Large intestine (tissue), 3 donors: ENCODE data around the gene HSPA4L. TPM values are rescaled to one million over a fixed set of nuclear protein-coding genes. Genes with fewer than 3 reads are reported as not detected.

Experiments used
- DNase-seq, 2 donors: peaks; one replicate each; pipeline versions ENCODE4 v3.0.0 to v3.0.0-alpha.2; 2013
- H3K27ac ChIP-seq: one replicate; pipeline ENCODE4 v1.5.1; 2013; ENCODE audit warnings: low read length
- H3K27me3 ChIP-seq: 2 replicates; pipeline ENCODE4 v1.6.1; 2013; ENCODE audit warnings: low read length; ENCODE audit not compliant: control insufficient read depth, insufficient read depth
- H3K36me3 ChIP-seq: 2 replicates; pipeline ENCODE4 v1.6.1; 2013; ENCODE audit warnings: low read length; ENCODE audit not compliant: control insufficient read depth, insufficient read depth
- H3K4me1 ChIP-seq: one replicate; pipeline ENCODE4 v1.6.1; 2013; ENCODE audit warnings: low read length; ENCODE audit not compliant: control insufficient read depth, insufficient read depth
- H3K4me3 ChIP-seq: one replicate; pipeline ENCODE4 v1.5.1; 2013; ENCODE audit warnings: low read length
- H3K9me3 ChIP-seq: one replicate; pipeline ENCODE4 v1.6.1; 2013; ENCODE audit warnings: mild to moderate bottlenecking, low read depth, low read length, moderate library complexity; ENCODE audit not compliant: control insufficient read depth
- WGBS: methylation state at CpG from one replicate; pipeline ENCODE4 v1.1.5; 2013; ENCODE audit warnings: low lambda C conversion rate; ENCODE audit not compliant: insufficient coverage; 5-methylcytosine and 5-hydroxymethylcytosine counted together
- polyA plus RNA-seq: library from polyadenylated mRNA; unstranded; fragments of 120-200 nt; gene quantifications from one replicate; pipeline ENCODE4 v1.2.1, GENCODE V29; 2013

HSPA4L gene
- polyA plus RNA-seq, 1 donor = 2.1 TPM

DNA sequence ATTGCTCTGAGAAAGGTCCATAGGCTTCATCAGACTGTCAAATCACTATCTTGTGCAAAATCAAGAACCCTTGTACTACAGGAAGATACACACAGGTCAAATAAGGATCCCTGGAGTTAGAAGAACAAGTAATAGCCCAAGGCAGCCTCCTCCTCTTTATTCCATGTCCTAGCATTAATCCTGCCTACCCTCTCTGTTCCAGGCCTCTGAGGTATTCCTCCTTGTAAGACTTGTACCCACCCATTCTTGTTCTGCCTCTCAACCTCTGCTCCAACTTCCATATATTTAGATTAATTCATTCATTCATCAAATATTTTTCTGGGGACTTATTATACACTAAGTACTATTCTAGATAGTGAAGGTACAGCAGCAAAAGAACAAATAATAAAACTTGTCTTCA is 88.2 kb downstream of the HSPA4L start:
- no peak overlapping the region for H3K27ac ChIP-seq
- H3K9me3 ChIP-seq = no peaks in the 10 kb centered on the region
- no peaks in the 10 kb centered on the region for H3K27me3 ChIP-seq
- no peak for DNase-seq
- H3K36me3 ChIP-seq = no peaks in the 10 kb centered on the region
- H3K4me3 ChIP-seq = no peak overlapping the region
- H3K4me1 ChIP-seq = no peaks in the 10 kb centered on the region

DNA sequence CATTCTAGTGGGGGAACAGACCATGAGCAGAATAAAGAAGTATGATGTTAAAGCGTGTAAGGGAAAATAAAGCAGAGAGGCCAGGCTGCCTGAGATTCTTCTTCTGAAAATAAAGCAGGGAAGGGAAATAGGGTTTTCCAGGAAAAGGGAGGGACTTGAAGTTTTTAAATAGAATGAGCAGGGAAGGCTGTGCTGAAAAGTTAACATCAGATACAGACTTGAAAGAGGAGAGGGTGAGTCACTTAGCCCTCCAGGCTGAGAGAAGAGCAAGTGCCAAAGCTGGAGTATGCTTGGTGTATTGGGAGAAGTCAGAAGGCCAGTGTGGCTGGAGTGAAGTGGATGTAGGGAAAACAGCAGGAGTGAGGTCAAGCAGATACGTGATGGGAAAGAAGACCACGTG is 88.6 kb downstream of the HSPA4L start:
- Histone ChIP-seq H3K4me3 (no peak overlapping the region), H3K27ac (no peak overlapping the region), H3K36me3 (no peaks in the 10 kb centered on the region), H3K27me3 (no peaks in the 10 kb centered on the region), H3K4me1 (no peaks in the 10 kb centered on the region), H3K9me3 (no peaks in the 10 kb centered on the region)
- peak in 1 of 2 donors; percentile 9 for DNase-seq
- 93% methylated on average over 3 of the region's 3 CpGs for WGBS

DNA sequence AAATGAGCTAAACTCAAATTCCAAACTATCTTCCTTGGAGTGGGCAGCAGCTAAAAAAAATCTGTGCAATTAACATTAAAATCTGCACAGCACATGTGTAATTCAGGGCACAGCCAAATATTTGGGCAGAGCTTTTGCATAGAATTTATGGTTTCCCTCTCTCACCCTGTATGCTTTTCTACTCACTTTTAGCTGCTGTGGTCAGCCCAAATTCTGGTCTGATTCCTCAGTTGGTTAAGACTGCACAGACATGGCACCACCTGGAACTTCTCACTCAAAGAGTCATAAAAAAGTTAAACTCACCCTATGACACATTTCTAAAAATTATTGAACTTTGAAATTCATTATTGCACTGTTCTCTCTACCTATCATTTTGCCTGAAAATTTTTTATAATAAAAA is 93.7 kb downstream of the HSPA4L start:
- Histone ChIP-seq H3K36me3 (no peaks in the 10 kb centered on the region), H3K9me3 (no peaks in the 10 kb centered on the region), H3K27me3 (no peaks in the 10 kb centered on the region), H3K27ac (no peak overlapping the region), H3K4me1 (no peaks in the 10 kb centered on the region), H3K4me3 (no peak overlapping the region)
- DNase-seq = no peak

DNA sequence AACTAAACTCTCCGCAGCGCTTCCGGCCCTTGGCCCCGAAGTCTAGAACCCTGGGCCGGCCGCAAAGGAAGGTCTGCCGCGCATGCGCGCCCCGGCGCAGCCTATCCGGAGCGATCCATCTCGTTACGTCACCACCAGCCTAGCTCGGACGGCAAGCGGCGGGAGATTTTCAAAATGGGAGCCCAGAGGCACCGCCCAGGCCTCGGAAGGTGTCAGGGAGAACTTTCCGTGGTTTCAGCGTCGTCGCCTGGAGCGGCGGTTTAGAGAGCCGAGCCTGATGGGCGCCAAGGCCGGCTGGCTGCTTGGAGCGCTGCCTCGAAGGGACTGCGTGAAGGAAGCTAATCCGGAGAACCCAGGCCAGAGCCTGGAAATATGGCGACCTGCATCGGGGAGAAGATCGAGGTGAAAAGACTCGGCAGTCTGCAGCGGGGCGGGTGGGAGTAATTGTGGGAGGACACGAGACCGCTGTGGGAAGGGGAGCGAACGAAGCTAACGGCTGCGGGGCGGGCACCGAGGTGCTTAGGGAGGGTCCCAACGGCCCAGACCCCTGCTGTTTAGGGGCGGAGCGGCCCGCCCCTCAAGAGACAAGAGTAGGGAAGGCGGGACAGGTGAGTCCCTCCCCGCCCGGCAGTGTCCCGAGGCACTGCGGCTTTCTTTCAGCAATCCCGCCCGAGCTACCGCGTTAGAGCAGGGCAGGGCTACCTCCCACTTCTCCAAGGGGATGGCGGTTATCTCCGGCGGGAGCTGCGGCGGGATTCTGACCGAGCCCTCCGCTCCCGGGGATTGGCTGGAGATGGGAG is 98.8 kb downstream of the HSPA4L start, which contains the start of gene PLK4:
Gene PLK4, plus strand, starts transcription at position 131 of the 800 bp plus-strand sequence. Its CDS starts 242 bp downstream, at position 373.
- Histone ChIP-seq H3K4me3 (peak within 1 kb of the TSS; percentile 94), H3K9me3 (no peaks in the 10 kb centered on the region), H3K36me3 (peaks cover 5% of the 10 kb centered on the region), H3K27me3 (no peaks in the 10 kb centered on the region), H3K27ac (peak within 1 kb of the TSS; percentile 81), H3K4me1 (no peaks in the 10 kb centered on the region)
- peak; percentile 97 for DNase-seq
- no CpG with 5 or more reads among the region's 70 CpGs for whole genome bisulfite sequencing

DNA sequence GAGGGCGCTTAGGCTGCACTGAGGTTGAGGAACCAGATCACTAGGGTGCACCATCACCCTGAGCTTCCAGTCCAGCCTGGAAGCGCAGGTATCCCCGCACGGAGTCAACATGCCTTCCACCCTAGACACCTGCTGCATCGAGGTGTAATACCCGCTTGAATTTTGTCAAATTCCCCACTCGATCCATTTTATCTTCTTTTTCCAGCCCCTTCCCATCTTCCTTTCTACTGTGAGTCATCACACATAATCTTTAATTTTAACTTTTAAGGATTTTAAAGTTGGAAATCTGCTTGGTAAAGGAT is 99.4 kb downstream of the HSPA4L start:
- 0% methylated on average over 4 of the region's 7 CpGs for WGBS
- no peaks in the 10 kb centered on the region for H3K4me1 ChIP-seq
- H3K27ac ChIP-seq = peak overlapping the region; percentile 81
- peak overlapping the region; percentile 94 for H3K4me3 ChIP-seq
- DNase-seq = no peak
- H3K27me3 ChIP-seq = no peaks in the 10 kb centered on the region
- H3K36me3 ChIP-seq = peaks cover 9% of the 10 kb centered on the region
- H3K9me3 ChIP-seq = no peaks in the 10 kb centered on the region

DNA sequence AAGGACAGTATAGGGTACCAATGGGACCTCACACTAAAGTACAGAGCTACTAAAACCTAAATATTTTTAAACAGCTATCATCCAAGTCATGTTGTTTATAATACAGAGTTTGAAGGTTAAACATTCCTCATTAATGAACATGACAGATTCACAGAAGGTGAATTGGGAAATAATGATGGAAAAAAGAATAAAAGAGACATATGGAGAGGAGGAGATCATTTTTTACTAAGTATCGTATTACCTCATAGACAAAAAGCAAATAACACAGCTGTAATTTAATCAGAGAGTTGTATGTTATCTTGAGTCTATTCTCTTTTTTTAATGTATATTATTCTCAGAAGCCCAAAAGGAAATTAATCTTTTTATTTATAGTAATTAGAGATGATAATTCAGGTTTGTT is 106.4 kb downstream of the HSPA4L start:
- peaks cover 13% of the 10 kb centered on the region for H3K36me3 ChIP-seq
- H3K27me3 ChIP-seq = no peaks in the 10 kb centered on the region
- no peak overlapping the region for H3K27ac ChIP-seq
- H3K4me3 ChIP-seq = no peak overlapping the region
- no peak for DNase-seq
- no peaks in the 10 kb centered on the region for H3K4me1 ChIP-seq
- WGBS = no CpG with 5 or more reads among the region's 1 CpG
- no peaks in the 10 kb centered on the region for H3K9me3 ChIP-seq

DNA sequence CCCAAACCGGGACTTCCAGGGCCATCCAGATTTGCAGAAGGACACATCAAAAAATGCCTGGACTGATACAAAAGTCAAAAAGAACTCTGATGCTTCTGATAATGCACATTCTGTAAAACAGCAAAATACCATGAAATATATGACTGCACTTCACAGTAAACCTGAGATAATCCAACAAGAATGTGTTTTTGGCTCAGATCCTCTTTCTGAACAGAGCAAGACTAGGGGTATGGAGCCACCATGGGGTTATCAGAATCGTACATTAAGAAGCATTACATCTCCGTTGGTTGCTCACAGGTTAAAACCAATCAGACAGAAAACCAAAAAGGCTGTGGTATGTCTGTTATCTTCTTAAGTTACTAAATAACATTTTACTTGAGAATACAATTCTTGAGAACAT is 107.8 kb downstream of the HSPA4L start:
- no peak for DNase-seq
- H3K36me3 ChIP-seq = peaks cover 18% of the 10 kb centered on the region
- no peak overlapping the region for H3K4me3 ChIP-seq
- H3K27me3 ChIP-seq = no peaks in the 10 kb centered on the region
- no peaks in the 10 kb centered on the region for H3K9me3 ChIP-seq
- no peak overlapping the region for H3K27ac ChIP-seq
- WGBS = no CpG with 5 or more reads among the region's 3 CpGs
- no peaks in the 10 kb centered on the region for H3K4me1 ChIP-seq

Other genes starting within 250 kb of the HSPA4L start
- 7.7 TPM for gene INTU, start 149.4 kb upstream of the HSPA4L start, polyA plus RNA-seq
- gene SLC25A31, start 51.9 kb upstream of the HSPA4L start, polyA plus RNA-seq = 0.03 TPM
- 9.9 TPM for gene PLK4, start 98.6 kb downstream of the HSPA4L start, polyA plus RNA-seq
- gene MFSD8, start 182.9 kb downstream of the HSPA4L start, polyA plus RNA-seq = 34.4 TPM
- gene ABHD18, start 183.1 kb downstream of the HSPA4L start, polyA plus RNA-seq = 18.6 TPM